Measurements from ENCODE around the gene UQCC3.
"Not testable (repeated sequence)": the region's sequence is repeated elsewhere in the genome, so short reads cannot be mapped to it uniquely, and the experiment has no call there.

Gene UQCC3

DNA sequence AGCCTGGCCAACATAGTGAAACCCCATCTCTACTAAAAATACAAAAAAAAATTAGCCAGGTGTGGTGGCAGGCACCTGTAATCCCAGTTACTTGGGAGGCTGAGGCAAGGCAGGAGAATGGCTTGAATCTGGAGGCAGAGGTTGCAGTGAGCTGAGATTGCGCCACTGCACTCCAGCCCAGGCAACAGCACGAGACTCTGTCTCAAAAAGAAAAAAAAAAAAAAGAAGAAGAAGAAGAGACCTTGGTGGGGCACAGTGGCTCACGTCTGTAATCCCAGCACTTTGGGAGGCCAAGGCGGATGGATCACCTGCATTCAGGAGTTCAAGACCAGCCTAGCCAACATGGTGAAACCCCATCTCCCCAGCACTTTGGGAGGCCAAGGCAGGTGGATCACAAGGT, 32.4 kb downstream of the UQCC3 start:
- peaks cover 66% of the 10 kb centered on the region for H3K36me3 ChIP-seq (ENCODE audit: control insufficient read depth, insufficient read depth, low read length)
- WGBS, 2 experiments (ENCODE audit: insufficient coverage in 2 of 2), result 90 to 100% methylated on average over 2 of the region's 4 CpGs

GRCh38 chr11:62705413-62705812, 33.9 kb downstream of the UQCC3 start:
- Histone ChIP-seq H3K4me1 (ENCODE audit: control insufficient read depth, insufficient read depth, low read length, poor library complexity, severe bottlenecking) (peaks cover 3% of the 10 kb centered on the region), H3K27ac (ENCODE audit: low read depth, low read length, severe bottlenecking) (peak overlapping the region; percentile 80), H3K9me3 (ENCODE audit: control insufficient read depth, low read length) (no peaks in the 10 kb centered on the region), H3K36me3 (ENCODE audit: control insufficient read depth, insufficient read depth, low read length) (peaks cover 60% of the 10 kb centered on the region), H3K4me3 (ENCODE audit: extremely low read depth, insufficient read depth, low read length, poor library complexity, severe bottlenecking) (peak overlapping the region; percentile 51)
- WGBS, 2 experiments (ENCODE audit: insufficient coverage in 2 of 2), result 75 to 88% methylated on average over 5 to 6 of the region's 7 CpGs

More for the DNA sequence above, 32.4 kb downstream of the UQCC3 start:
- not testable (repeated sequence) for H3K9me3 ChIP-seq (ENCODE audit: control insufficient read depth, low read length); H3K4me1 ChIP-seq (ENCODE audit: control insufficient read depth, insufficient read depth, low read length, poor library complexity, severe bottlenecking); H3K27ac ChIP-seq (ENCODE audit: low read depth, low read length, severe bottlenecking); H3K4me3 ChIP-seq (ENCODE audit: extremely low read depth, insufficient read depth, low read length, poor library complexity, severe bottlenecking)

- Histone ChIP-seq H3K4me1 (ENCODE audit: control insufficient read depth, insufficient read depth, low read length, poor library complexity, severe bottlenecking) (peaks cover 3% of the 10 kb centered on the region), H3K9me3 (ENCODE audit: control insufficient read depth, low read length) (no peaks in the 10 kb centered on the region), H3K36me3 (ENCODE audit: control insufficient read depth, insufficient read depth, low read length) (peaks cover 60% of the 10 kb centered on the region), H3K4me3 (ENCODE audit: extremely low read depth, insufficient read depth, low read length, poor library complexity, severe bottlenecking) (peak overlapping the region; percentile 51), H3K27ac (ENCODE audit: low read depth, low read length, severe bottlenecking) (peak overlapping the region; percentile 92)
- WGBS, 2 experiments (ENCODE audit: insufficient coverage in 2 of 2), result 0 to 1% methylated on average over 52 to 71 of the region's 73 CpGs
Observed at GRCh38 chr11:62705880-62706849, 34.7 kb downstream of the UQCC3 start.

DNA sequence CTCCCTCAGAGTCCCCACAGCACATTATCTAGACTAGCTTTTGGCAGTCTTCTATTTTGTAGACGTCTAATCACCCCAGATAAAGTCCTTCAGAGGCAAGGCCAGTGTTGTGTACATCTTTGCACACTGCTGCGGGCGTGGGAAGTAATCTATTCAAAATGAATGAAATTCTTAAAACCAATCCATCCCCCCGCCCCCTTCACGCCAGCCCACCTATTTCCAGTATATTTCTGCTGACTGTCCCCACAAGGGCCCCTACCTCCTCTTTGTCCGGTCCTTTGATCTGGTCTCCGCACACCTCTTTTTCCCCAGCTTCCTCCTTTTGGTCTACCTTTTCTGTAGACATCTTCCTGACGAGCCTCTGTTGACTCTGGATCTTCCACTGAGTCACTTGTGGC, 35.4 kb downstream of the UQCC3 start:
- peaks cover 60% of the 10 kb centered on the region for H3K36me3 ChIP-seq (ENCODE audit: control insufficient read depth, insufficient read depth, low read length)
- 12 to 15% methylated on average over 5 to 6 of the region's 8 CpGs for WGBS, 2 experiments (ENCODE audit: insufficient coverage in 2 of 2)
- H3K4me3 ChIP-seq (ENCODE audit: extremely low read depth, insufficient read depth, low read length, poor library complexity, severe bottlenecking), result peak overlapping the region; percentile 51
- H3K4me1 ChIP-seq (ENCODE audit: control insufficient read depth, insufficient read depth, low read length, poor library complexity, severe bottlenecking), result peaks cover 3% of the 10 kb centered on the region
- peak overlapping the region; percentile 92 for H3K27ac ChIP-seq (ENCODE audit: low read depth, low read length, severe bottlenecking)
- H3K9me3 ChIP-seq (ENCODE audit: control insufficient read depth, low read length), result no peaks in the 10 kb centered on the region

GRCh38 chr11:62707277-62707861, 35.9 kb downstream of the UQCC3 start, which contains the start of the genes BSCL2 and GNG3:
Gene BSCL2 (minus strand): TSS chr11:62707424. CDS start chr11:62707195, 229 bp downstream.
Gene GNG3 (plus strand): TSS chr11:62707676. CDS start chr11:62708296, 620 bp downstream.
- Histone ChIP-seq H3K36me3 (ENCODE audit: control insufficient read depth, insufficient read depth, low read length) (peaks cover 60% of the 10 kb centered on the region), H3K27ac (ENCODE audit: low read depth, low read length, severe bottlenecking) (peak within 1 kb of the TSS; percentile 92), H3K9me3 (ENCODE audit: control insufficient read depth, low read length) (no peaks in the 10 kb centered on the region), H3K4me1 (ENCODE audit: control insufficient read depth, insufficient read depth, low read length, poor library complexity, severe bottlenecking) (peaks cover 3% of the 10 kb centered on the region), H3K4me3 (ENCODE audit: extremely low read depth, insufficient read depth, low read length, poor library complexity, severe bottlenecking) (peak within 1 kb of the TSS; percentile 51)
- 10 to 11% methylated on average over 7 to 9 of the region's 10 CpGs for WGBS, 2 experiments (ENCODE audit: insufficient coverage in 2 of 2)

- no peak overlapping the region for H3K4me3 ChIP-seq (ENCODE audit: extremely low read depth, insufficient read depth, low read length, poor library complexity, severe bottlenecking)
- H3K27ac ChIP-seq (ENCODE audit: low read depth, low read length, severe bottlenecking), result peak overlapping the region; percentile 98
- H3K9me3 ChIP-seq (ENCODE audit: control insufficient read depth, low read length), result no peaks in the 10 kb centered on the region
- peaks cover 3% of the 10 kb centered on the region for H3K4me1 ChIP-seq (ENCODE audit: control insufficient read depth, insufficient read depth, low read length, poor library complexity, severe bottlenecking)
- H3K36me3 ChIP-seq (ENCODE audit: control insufficient read depth, insufficient read depth, low read length), result peaks cover 60% of the 10 kb centered on the region
- WGBS, 2 experiments (ENCODE audit: insufficient coverage in 2 of 2), result 91 to 93% methylated on average over 4 to 5 of the region's 5 CpGs
Observed at GRCh38 chr11:62708392-62708791, 36.9 kb downstream of the UQCC3 start.

DNA sequence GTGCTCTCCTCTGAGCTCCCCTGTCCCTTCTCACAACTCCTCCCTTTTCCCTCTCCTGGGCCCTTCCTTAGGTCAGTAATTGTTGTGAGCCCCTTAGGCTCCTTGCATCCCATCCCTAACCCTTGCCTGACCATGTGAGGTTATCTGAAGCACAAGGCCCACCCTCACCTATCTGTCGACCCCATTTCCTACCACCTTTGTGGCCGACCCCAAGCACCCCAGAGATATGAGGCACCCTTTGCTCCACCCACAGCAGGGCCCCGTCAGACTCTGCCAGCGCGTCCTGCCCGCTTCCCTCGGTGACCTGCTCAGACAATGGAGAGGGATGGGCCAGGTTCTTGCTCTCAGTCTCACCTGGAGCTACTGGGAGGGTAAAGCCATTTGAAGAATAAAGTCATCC, 37.3 kb downstream of the UQCC3 start:
- H3K4me1 ChIP-seq (ENCODE audit: control insufficient read depth, insufficient read depth, low read length, poor library complexity, severe bottlenecking), result peaks cover 3% of the 10 kb centered on the region
- 53 to 54% methylated on average over 3 to 7 of the region's 7 CpGs for WGBS, 2 experiments (ENCODE audit: insufficient coverage in 2 of 2)
- H3K27ac ChIP-seq (ENCODE audit: low read depth, low read length, severe bottlenecking), result peak overlapping the region; percentile 98
- no peaks in the 10 kb centered on the region for H3K9me3 ChIP-seq (ENCODE audit: control insufficient read depth, low read length)
- H3K4me3 ChIP-seq (ENCODE audit: extremely low read depth, insufficient read depth, low read length, poor library complexity, severe bottlenecking), result peak overlapping the region; percentile 35
- peaks cover 63% of the 10 kb centered on the region for H3K36me3 ChIP-seq (ENCODE audit: control insufficient read depth, insufficient read depth, low read length)

GRCh38 chr11:62709247-62710000, 38.0 kb downstream of the UQCC3 start:
- H3K27ac ChIP-seq (ENCODE audit: low read depth, low read length, severe bottlenecking), result peak overlapping the region; percentile 98
- peak overlapping the region; percentile 35 for H3K4me3 ChIP-seq (ENCODE audit: extremely low read depth, insufficient read depth, low read length, poor library complexity, severe bottlenecking)
- H3K9me3 ChIP-seq (ENCODE audit: control insufficient read depth, low read length), result no peaks in the 10 kb centered on the region
- peaks cover 3% of the 10 kb centered on the region for H3K4me1 ChIP-seq (ENCODE audit: control insufficient read depth, insufficient read depth, low read length, poor library complexity, severe bottlenecking)
- 16 to 17% methylated on average over 42 to 45 of the region's 47 CpGs for WGBS, 2 experiments (ENCODE audit: insufficient coverage in 2 of 2)
- H3K36me3 ChIP-seq (ENCODE audit: control insufficient read depth, insufficient read depth, low read length), result peaks cover 66% of the 10 kb centered on the region

DNA sequence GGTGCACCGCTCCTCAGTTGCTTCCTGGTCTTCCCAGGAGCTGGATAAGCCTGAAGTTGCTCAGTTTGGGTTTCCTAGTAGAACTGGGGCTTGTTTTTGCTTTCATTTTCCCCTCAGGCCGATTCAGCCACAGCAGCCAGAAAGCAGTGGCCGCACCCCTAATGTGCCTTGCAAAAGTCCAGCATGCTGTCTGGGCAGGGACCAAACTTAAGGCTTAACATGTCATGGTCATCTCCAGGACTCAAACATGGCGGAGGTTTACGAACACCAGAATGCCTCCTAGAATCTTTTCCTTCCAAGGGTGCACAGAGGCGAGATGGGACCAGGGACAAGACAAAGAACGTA, 38.5 kb downstream of the UQCC3 start:
- WGBS, 2 experiments (ENCODE audit: insufficient coverage in 2 of 2), result 88% methylated on average over 7 of the region's 7 CpGs
- peaks cover 66% of the 10 kb centered on the region for H3K36me3 ChIP-seq (ENCODE audit: control insufficient read depth, insufficient read depth, low read length)
- peak overlapping the region; percentile 21 for H3K4me3 ChIP-seq (ENCODE audit: extremely low read depth, insufficient read depth, low read length, poor library complexity, severe bottlenecking)
- peaks cover 3% of the 10 kb centered on the region for H3K4me1 ChIP-seq (ENCODE audit: control insufficient read depth, insufficient read depth, low read length, poor library complexity, severe bottlenecking)
- peak overlapping the region; percentile 98 for H3K27ac ChIP-seq (ENCODE audit: low read depth, low read length, severe bottlenecking)
- no peaks in the 10 kb centered on the region for H3K9me3 ChIP-seq (ENCODE audit: control insufficient read depth, low read length)

DNA sequence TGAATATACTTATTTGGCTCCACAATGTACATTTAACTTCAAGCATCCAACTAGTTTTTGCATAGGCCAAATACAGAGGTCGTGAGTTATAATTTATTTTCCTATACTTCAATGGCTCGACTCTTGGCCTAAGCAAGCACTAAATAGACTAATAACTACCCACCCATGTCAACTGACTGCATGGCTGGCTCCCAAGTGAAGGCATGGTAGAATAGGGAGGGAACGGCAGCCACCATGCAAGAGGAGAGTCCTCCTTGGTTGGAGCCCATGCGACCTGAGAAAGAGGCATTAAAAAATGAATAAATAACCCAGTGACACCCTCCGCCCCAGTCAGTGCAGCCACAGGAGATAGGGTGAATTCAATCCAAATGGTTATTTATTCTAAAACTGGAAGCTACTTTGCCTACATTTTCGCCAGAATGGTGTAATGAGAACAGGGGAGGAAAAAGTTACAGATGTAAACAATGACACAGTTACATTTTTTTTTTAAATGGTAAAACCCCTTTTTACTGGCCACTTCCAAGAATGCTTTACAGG, 40.9 kb downstream of the UQCC3 start:
- peaks cover 3% of the 10 kb centered on the region for H3K4me1 ChIP-seq (ENCODE audit: control insufficient read depth, insufficient read depth, low read length, poor library complexity, severe bottlenecking)

More for the DNA sequence above, 40.9 kb downstream of the UQCC3 start:
- 96 to 100% methylated on average over 4 to 5 of the region's 6 CpGs for WGBS, 2 experiments (ENCODE audit: insufficient coverage in 2 of 2)
- peaks cover 86% of the 10 kb centered on the region for H3K36me3 ChIP-seq (ENCODE audit: control insufficient read depth, insufficient read depth, low read length)
- H3K4me3 ChIP-seq (ENCODE audit: extremely low read depth, insufficient read depth, low read length, poor library complexity, severe bottlenecking), result no peak overlapping the region
- H3K9me3 ChIP-seq (ENCODE audit: control insufficient read depth, low read length), result no peaks in the 10 kb centered on the region
- H3K27ac ChIP-seq (ENCODE audit: low read depth, low read length, severe bottlenecking), result no peak overlapping the region
